Superior temporal gyrus (tissue), 1 donor: ENCODE data around the gene CLRN3.

Source experiments
- DNase-seq: peaks from one replicate; pipeline ENCODE4 v3.0.0-alpha.2; 2016; ENCODE audit errors: extremely low spot score

Gene CLRN3

DNA sequence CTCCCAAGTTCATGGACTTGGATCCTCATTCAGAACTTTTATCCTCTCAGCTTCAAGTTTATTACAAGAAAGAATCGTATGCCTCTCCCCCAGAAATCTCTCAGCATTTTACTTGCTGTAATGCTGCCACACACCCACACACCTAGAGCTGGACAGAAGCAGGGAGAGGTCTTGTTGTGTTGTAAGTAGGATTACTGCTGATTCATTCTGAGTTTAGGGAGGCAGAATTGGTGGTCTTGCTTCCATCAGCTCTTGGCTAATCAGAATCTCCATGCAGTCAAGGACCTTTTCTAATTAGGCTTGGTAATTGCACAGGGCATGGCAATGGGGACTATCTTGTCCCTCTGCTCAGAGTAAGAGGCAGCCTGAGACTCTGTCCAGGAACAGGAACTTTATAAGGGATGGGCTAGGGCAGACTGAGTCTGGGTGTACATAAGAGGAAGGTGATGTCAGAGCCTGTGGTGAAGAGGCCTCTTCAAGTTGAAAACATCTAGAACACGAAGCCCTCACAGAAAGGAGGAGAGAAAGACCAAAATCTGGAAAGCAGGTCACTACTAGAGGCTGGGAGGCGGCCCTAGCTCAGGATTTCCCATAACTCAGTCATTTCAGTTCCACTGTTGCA lies 7.1 kb upstream of the CLRN3 start:
- no peak for DNase-seq

DNA sequence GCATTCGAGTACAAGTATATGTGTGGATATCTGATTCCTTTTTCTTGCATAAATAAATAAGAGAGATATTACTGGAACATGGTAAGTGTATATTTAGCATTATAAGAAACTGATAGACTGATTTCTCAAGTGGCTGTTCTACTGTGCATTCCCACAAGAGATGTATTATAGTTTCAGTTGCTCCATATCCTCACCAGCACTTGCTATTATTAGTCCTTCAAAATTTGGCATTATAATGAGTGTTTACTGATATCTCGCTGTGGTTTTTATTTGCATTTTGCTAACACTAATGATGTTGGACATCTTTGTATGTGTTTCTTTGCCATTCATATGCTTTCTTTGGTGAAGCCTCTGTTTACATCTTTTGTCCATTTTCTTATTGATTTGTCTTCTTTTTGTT lies 4.4 kb upstream of the CLRN3 start:
- DNase-seq = no peak

DNA sequence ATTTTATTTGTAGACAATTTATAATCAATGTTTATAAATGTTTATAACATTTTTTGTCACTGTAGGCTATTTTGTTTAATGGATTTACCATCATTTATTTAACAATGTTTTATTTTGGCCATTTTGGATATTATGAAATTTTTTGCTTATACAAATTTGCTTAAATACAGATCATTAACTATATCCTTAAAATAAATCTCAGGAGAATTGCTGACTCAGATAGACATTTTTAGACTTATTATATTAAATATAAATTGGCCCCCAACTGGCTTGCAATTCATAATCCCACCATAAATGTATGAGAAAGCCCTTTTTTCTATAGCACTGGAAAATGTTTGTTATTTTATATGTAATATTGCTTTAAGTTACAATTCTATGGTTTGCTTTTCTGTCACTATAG lies 3.8 kb upstream of the CLRN3 start:
- no peak for DNase-seq

DNA sequence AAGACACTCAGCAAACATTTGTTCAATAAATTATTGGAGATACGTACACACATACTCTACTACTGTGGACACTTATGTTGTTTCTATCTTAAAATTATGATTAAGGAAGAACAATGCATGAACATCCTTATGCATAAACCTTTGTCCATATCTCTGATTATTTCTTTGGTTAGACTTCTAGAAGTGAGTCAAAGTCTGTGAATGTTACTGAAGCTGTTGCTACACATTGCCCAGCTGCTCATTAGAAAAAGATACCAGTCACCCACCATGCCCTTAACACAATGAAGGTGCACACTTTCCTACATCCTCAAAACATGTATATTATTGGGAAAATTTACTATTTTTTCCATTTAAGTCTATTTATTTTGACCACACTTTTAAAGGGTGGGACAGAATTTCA lies 1.4 kb upstream of the CLRN3 start:
- no peak for DNase-seq

DNA sequence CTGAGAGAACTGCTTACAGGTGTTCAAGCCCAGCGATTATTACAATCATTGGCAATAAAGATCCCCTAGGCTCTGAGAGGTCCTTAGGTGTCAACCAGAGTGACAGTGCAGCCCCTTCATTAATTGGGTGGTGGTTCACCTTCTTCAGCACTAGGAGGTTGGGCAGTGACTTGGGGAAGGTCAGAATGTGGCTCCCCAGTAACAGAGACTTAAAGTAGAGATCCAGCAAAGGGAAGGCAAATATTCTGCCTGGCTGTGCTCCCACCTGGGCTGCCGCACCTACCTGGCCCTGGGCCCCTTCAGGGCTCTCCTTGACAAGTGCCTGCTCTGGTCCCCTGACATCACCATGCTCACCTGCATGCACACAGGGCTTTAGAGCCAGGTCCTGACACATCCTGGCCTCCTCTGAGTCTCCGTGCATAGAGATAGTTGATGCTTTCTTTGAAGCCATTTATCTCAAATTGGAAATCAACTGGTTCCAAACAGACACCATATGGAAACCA lies 1.9 kb downstream of the CLRN3 start:
- no peak for DNase-seq

DNA sequence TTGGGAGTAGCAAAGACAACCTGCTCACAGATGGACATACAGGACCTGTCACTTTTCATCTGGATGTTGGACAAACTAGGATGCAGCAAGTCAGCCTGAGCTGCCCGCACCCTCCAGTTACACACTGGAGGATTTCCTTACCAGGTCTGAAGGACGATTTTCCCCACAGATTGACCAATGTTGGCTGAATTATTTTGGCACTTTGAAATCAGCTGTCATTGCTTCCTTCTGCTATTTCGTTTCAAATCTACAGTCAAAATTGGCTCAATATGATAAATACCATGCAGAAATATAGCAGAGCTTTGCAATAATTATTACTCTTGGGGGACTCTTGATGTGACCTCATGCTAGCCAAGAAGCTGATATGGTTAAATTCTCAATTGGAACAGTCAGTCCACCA lies 2.5 kb downstream of the CLRN3 start:
- no peak for DNase-seq

DNA sequence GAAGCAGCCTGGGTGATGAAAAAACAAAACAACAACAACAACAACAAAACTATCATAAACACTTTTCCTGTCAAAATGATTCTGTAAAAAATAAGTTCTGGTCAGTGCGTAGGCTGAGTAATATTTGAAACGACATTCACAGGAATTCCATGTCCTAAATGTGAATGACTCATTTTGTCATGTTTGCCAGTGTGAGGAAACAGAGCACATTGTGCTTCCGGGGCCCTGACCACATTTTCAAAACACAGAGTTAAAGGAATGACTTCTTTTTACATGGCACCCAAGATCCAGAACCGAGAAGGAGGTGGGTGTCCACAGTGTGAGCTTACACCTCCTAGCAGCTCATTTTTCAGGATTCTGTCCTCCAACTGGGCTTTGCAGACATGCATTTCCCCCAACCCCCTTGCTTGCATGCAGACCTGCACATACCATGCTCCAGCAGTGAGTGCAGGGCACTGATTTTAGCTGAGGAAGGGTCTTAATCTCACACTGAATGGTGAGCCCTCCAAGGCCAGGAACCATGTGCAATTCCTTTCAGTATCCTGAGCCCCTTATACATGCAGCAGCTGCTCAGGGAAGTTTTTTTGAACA lies 3.0 kb downstream of the CLRN3 start:
- peak; percentile 28 for DNase-seq

DNA sequence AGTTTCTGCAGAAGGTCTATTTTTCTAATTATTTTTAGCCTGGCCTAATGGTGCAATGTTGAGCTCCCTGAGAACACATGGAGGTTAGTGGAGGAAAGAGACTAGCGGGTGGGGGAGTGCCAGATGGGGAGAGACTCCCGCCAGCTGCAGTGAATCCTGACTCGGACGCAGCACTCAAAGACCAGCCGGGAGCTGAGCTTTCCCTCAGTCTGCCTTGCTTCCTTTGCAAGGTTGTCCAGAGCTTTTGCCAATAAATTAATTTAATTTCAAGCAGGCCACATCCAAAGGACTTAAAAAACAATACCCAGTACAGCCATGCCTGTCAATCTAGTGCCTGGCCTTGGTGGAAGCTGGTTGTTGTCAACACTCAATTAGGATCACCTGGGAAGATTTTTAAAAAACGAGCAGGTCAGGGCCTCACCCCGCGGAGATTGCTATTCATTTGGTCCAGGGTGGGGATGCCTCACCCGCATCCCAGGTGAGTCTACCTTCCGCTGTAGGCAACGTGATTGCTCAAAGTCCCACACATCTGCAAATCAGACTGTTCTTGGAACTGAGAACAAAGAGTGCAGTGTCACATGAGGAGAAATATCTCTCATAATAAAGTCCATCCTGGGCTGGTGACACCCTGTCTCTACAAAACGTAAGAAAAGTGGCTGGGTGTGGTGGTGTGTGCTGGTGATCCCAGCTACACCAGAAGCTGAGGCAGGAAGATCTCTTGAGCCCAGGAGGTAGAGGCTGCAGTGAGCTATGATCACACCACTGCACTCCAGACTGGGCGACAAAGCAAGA lies 4.0 kb downstream of the CLRN3 start:
- DNase-seq = no peak

DNA sequence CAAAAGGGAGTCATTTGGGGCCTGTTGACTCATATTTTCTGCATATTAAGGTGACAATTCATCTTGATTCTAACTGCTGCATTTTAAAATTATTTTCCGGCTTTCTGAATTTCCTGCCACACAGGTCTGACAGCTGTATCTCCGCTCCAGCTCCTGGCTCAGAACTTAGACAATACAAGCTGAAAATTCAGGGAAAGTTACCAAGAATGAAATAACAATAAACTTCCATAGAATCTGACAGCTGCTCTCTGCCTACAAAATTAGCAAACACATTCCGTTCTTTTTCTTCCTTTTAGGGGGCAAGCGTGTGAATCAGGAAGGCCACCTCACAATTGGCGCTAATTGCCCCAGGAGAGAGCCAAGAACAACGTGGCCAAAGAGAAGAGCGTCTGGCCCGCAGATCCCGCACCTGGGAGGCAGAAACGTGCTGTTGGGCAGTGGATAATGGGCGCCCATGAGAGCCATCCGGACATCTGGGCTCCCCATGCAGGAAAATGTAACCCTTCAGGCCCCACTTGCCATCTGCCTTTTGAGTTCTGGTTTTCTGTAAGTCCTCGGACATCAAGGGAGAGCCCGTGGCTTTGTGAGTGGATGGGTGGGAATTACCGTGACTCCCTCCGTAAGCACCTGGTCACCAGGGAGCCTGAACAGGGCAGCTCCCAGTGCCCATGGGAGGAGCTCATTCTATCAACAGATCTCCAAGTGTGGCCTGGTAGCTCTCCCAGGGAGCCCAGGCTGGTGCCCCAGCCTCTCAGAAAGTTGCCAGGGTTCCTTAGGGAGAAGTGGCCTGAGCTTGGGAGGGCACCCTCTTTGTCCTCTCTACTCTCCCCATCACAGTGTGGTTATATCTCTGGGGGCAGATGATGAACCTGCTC lies 5.0 kb downstream of the CLRN3 start:
- DNase-seq = no peak

DNA sequence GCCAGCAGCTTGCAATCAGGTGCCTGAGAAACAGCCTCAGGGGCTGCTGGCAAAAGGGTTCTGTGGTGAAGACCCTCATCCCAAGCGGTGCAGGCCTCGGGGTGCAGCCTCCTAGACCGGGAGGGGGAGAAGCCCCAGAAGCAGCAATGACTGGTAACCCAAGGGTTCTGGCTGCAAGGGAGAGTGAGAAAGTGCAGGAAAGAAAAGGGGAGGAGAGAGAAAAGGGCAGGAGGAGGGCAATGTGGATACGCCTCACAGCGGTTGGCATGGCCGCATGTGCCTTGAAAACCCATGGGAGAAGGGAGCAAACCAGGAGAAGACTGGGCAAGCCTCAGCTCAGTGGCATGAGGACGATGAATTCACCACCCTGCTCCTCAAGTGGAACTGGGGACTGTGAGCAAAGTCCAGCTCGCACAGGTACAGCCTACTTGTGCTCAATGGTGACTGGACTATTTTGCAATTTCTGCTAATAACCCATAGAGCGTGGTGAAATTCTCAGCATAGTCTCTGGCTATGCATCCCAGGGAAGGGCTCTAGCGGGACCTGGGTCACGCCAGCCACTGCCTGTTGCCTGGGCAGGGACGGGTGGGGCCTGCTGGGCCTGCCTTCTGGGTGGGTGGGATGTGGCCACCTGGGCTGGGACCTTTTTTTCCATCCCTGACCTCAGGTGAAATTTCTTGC lies 6.2 kb downstream of the CLRN3 start:
- no peak for DNase-seq

DNA sequence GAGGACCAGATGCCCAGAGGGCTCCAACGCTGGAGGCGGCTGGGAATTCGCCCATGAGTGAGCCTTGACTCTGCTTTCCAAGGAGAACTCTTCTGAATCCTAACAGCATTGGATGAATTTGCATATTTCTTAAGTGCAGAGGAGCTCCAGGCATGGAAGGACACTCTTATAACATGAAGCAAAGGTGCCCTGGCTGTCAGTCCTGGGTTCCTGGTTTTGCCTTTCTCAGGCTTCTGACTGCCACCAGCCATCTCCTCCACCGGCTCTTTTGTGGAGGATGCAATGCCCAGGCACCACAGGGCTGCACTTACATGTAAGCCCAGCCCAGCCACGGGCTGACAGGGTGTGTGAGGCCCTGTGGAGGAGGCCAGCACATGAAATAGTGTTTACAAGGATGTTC lies 8.2 kb downstream of the CLRN3 start:
- DNase-seq = no peak

DNA sequence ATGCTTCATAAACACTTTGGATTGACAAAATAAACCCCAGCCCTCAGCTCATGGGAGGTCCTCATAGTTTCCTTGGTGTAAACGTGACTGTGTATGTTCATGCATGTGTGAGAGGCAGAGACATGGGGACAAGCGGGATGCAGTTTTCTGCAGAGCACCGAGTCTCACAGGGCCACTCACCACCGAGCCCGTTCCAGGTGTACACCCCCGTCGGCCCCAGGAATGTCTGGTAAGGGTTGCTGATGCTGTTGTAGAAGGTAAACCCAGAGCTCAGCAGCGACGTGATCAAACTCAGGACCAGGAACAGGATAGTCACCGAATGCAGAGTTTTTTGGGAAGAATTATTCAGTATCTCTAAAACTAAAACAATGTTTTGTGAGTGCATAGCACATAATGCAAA lies 9.2 kb downstream of the CLRN3 start:
- DNase-seq = no peak

DNA sequence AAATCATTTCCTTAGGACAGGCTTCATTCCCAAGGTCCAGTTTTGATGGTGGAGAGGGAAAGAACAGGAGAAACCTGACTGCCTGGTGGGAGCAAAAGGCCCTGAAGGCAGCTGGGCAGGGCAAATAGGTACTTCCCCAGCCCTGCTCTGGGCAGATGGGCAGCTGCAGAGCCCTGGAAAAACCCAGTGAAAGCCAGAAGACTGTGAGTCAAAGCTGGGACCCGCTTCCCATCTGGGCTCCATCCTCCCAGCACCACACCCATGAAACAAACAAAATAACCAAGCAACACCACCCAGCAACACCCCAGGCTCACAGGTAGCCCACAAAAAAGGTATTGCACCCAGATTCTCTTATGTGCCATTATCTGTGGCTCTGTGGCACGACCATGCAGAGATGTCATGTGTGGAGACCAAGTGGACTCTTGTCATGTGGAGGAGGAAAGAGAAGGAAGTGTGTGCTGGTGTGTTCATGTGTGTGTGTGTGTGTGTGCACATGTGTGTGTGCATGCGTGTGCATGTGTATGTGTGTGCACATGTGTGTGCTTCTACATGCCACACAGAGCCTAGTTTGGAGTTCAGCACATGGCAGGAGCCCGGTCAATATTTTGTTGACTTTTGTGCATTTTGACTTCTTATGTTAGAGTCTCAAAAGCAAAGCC lies 9.8 kb downstream of the CLRN3 start:
- no peak for DNase-seq

DNA sequence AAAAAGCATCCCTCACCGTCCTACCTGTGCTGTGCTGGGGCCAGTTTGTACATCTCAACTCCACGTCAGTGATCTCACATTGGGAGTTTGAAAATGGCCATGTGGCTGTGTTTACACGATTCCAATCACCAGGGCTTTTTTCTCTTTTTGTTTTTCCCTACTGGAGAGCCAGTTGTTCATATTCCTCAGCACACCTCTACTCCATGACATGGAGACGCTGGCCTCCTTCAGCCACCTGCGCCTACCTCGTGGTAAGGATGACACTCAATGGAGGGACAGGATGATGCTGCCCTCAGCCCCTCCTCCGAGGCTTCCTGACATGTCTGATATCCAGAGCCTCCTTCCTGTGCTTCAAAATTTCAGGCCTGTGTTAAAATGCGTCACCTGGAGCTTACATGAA lies 10.3 kb downstream of the CLRN3 start:
- DNase-seq = no peak

DNA sequence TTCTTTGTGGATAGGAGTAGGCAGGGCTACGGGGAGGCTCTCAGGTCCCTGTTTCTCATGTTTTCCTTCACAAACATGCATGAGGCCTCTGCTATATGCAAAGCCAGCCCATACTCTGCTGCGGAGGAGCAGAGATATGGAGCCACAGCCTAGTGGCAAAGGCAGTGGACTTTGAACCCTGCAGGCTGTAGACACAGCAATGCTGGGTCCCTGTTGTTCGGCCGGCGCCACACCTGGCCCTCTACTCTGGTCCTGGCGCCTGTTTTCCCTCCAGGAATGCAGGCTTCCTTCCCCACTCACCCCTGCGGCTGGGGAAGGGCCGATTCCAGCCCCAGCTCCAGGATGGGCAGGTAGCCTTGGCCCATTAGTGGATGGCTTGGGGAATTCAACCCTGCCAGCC lies 11.5 kb downstream of the CLRN3 start:
- no peak for DNase-seq

DNA sequence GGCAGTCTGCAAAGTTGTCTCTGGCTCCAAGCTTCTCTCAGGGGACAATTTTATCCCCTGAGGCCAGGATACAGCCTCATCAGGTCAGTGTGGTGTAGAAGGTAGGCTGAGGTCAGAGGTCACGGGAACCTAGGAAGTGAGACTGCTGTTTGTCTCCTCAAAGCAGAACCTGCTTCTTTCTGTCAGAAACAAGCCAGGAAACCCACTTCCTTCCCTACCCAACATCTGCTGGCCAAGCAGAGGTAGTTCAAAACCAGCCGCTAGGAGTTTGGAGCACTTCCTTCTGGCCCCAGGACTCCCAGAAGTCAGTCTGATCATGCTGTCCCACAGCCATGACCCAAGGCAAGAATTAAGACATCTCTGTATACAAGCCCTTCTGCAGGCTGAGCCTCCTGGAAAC lies 12.2 kb downstream of the CLRN3 start:
- DNase-seq = no peak

DNA sequence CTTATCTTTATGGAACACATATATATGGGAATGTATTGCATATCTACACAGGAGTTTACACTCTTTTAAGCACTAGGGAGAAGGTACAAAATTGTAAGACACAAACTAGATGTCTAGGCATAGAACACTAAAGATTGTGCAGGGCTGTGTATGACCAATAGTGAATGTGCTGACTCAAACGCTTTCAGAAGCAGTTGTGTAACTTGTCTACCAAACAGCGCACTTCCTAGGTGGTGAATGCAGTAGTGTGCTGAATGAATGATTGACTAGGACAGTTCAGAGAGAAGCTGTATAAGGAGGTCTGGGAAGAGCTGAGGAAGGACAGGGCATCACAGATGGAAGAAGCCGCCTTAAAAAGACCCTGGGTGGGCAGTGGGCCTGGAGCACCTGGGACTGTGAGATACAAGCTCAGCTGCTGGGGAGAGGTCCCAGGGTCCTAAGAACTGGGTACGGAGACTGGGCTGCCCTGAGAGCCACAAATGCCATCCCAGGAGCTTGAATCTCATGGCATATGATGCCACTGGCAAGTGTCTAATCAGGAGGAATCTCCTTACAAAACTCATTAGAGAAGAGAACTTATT lies 14.2 kb downstream of the CLRN3 start:
- peak; percentile 33 for DNase-seq

DNA sequence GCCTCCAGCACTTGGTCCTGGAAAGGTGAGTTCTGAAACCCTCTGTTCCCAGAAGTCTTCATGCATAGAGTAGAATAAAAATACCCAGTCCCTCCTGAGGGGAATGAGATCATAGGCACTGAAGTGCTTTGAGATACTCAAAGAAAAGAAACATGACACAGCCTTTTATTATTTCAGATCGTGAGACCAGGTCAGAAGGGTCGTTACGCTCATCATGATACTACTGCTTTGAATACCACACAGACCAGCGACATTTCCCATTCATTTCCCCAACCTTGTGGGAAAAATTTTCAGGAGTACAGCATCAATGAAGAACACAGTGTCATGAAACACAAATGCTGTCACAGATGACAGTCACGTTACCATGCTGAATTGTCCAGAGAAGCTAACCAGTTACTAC lies 15.0 kb downstream of the CLRN3 start:
- no peak for DNase-seq

DNA sequence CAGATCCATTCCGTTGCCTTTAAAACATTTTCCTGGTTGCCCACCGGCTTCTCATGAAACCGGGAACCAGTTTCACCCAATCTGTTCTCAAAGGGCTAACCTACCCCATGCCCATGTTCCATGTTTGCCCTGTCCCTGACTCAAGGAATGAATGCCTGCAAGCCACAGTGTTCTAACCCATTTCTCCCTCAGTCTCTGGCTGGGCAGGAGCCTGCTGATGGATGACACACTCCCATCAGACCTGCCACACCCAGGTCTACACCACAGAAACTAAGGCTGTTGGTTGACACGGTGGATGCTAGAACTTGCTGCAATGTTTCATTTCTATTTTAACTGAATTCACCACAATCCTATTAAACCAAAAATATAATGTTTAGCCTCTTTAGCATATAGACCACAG lies 15.6 kb downstream of the CLRN3 start:
- DNase-seq = no peak

DNA sequence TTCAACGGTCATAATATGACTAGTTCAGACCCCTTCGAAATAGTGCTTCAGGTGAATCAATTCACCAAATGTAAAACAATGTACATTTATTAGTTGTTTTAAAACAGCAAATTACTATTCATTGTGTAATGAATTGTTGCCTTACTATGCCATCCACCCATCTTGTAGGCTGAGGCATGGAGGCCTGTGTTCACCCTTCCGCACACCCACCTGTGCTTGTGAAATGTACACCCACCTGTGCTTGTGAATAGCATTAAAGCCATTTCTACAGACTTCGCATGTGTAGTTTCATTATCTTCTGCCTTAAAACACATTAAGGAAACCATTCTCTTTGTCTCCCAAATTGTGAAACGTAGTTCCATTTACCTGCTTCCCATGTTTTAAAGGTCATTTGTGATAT lies 16.8 kb downstream of the CLRN3 start:
- DNase-seq = no peak

DNA sequence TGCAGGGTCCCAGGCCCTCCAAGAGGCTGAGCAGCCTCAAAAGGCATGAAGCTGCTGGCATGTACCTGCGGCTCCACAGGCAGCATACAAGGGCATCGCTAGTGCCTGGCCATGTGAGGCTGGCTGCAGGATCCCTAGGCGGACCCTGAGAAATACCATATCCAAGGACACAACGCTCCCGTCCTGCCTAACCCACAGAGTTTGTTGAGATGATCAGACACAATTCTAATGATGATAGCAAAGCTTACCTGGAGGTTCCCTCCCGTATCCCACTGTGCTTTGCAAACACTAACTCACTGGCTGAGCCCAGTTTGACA lies 17.3 kb downstream of the CLRN3 start:
- no peak for DNase-seq
